Neural progenitor cell (in vitro differentiated cells): ENCODE data around the gene PROSER3. TPM values are rescaled to one million over a fixed set of nuclear protein-coding genes. Genes with fewer than 3 reads are reported as not detected.
A peak's percentile ranks its signal among the peaks of the same experiment; 100 is the strongest.

Experiments used
- DNase-seq: peaks from one replicate; pipeline ENCODE4 v3.0.0-alpha.2; 2016; ENCODE audit warnings: low spot score
- H2AFZ ChIP-seq: fragments of 200-600 bp; sonication (generic); replicated peaks from 2 replicates; pipeline ENCODE4 v1.6.1; 2016; ENCODE audit warnings: antibody characterized with exemption
- H3F3A ChIP-seq: fragments of 200-600 bp; sonication (generic); 2 replicates; pipeline ENCODE4 v1.6.1; 2016; ENCODE audit warnings: antibody characterized with exemption, low read depth
- H3K27ac ChIP-seq: fragments of 200-600 bp; sonication (generic); 2 replicates; pipeline ENCODE4 v1.5.1; 2016; ENCODE audit warnings: mild to moderate bottlenecking
- H3K27me3 ChIP-seq: fragments of 200-600 bp; sonication (generic); 2 replicates; pipeline ENCODE4 v1.6.1; 2016; ENCODE audit warnings: mild to moderate bottlenecking, moderate library complexity
- H3K36me3 ChIP-seq: fragments of 200-600 bp; sonication (generic); 2 replicates; pipeline ENCODE4 v1.5.1; 2016
- H3K4me1 ChIP-seq: fragments of 200-600 bp; sonication (generic); 2 replicates; pipeline ENCODE4 v1.6.1; 2016; ENCODE audit warnings: mixed run types
- H3K4me2 ChIP-seq: fragments of 200-600 bp; sonication (generic); 2 replicates; pipeline ENCODE4 v1.6.1; 2016
- H3K4me3 ChIP-seq: fragments of 200-600 bp; sonication (generic); 2 replicates; pipeline ENCODE4 v1.5.1; 2016
- H3K79me2 ChIP-seq: fragments of 200-600 bp; sonication (generic); 2 replicates; pipeline ENCODE4 v1.6.1; 2016; ENCODE audit warnings: low read depth
- H3K9ac ChIP-seq: fragments of 200-600 bp; sonication (generic); 2 replicates; pipeline ENCODE4 v1.6.1; 2016
- H3K9me3 ChIP-seq: fragments of 200-600 bp; sonication (generic); 2 replicates; pipeline ENCODE4 v1.5.1; 2016; ENCODE audit warnings: low read depth
- H4K20me1 ChIP-seq: fragments of 200-600 bp; sonication (generic); 2 replicates; pipeline ENCODE4 v1.6.1; 2016; ENCODE audit warnings: low read depth
- H3K27ac Mint-ChIP-seq: 3 replicates; pipeline ENCODE4 v1.8.0; 2021; ENCODE audit warnings: mixed read lengths
- H3K27me3 Mint-ChIP-seq: 2 replicates; pipeline ENCODE4 v1.8.0; 2022; ENCODE audit warnings: low read depth, mild to moderate bottlenecking, inconsistent platforms, moderate library complexity, mixed read lengths; ENCODE audit not compliant: insufficient read depth
- H3K36me3 Mint-ChIP-seq: 3 replicates; pipeline ENCODE4 v1.8.0; 2021; ENCODE audit warnings: mixed read lengths
- H3K4me1 Mint-ChIP-seq: 3 replicates; pipeline ENCODE4 v1.8.0; 2021; ENCODE audit warnings: mixed read lengths
- H3K4me3 Mint-ChIP-seq: 3 replicates; pipeline ENCODE4 v1.8.0; 2021; ENCODE audit warnings: mild to moderate bottlenecking, moderate library complexity, mixed read lengths
- H3K9me3 Mint-ChIP-seq: 3 replicates; pipeline ENCODE4 v1.8.0; 2020; ENCODE audit warnings: mixed read lengths
- EZH2 ChIP-seq: fragments of 200-600 bp; sonication (generic); IDR thresholded peaks from 2 replicates; pipeline ENCODE4 v1.6.1; 2017; ENCODE audit warnings: antibody characterized with exemption, mild to moderate bottlenecking, moderate library complexity
- EZH2phosphoT487 ChIP-seq: fragments of 200-600 bp; sonication (generic); IDR thresholded peaks from 2 replicates; pipeline ENCODE4 v1.6.1; 2017; ENCODE audit warnings: antibody characterized with exemption
- total RNA-seq: library from RNA; depleted of rRNA; stranded (reverse); fragments of >200 nt; gene quantifications from 2 replicates; pipeline ENCODE4 v1.2.3, GENCODE V29; 2015; ENCODE audit warnings: low replicate concordance
- TF ChIP-seq, protein P1 (sequence below): fragments of 200-600 bp; sonication (generic); IDR thresholded peaks from 2 replicates; pipeline ENCODE4 v1.5.1; 2017; ENCODE audit warnings: antibody characterized with exemption, mild to moderate bottlenecking

The PROSER3 gene
- total RNA-seq, 1 donor from 2014 or later: 7.1 TPM

DNA sequence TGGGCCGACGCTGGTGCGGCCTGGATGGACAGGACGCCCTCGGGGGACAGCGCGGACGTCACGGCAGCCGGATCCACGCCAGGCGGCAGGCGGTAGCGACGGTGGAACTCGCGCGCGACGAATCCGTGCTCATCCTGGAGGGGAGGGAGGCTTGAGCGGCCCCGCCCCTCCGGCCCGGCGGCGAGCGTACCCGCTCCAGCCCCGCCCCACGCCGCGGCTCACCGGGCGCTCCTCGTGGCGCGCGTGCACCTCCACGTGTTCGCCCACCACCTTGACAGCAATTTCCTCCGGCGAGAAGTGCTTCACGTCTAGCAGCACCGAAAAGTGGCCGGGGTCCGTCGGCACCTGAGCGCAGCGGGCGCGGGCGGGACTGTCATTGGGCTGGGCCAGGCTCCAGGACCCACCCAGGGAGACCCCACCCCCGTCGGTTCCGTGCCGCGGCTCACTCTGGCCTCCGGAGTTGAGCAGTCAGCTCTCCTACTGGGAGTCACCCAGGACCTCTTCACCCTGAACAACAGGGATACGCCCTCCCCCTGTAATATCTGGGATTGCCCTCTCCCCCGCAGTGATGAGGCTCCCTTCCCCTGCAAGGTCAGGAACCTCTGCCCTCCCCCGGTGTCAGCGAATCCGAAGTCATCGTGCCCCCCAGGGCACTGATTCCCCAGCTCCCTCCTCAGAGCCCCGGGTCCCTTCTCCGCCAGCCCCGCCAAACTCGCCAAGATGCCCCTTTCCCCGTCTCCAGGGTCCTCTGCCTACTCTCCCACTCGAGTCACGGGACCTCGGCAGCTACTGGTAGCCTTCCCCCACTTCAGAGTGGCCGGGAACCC lies 2.2 kb upstream of the PROSER3 start:
- Histone ChIP-seq H4K20me1 (peaks cover 18% of the 10 kb centered on the region), H3K36me3 (no peaks in the 10 kb centered on the region), H2AFZ (no peak overlapping the region), H3K27me3 (peaks cover 27% of the 10 kb centered on the region), H3K27ac (no peak overlapping the region), H3K4me2 (peak overlapping the region; percentile 80), H3K4me1 (peaks cover 6% of the 10 kb centered on the region), H3K79me2 (peaks cover 16% of the 10 kb centered on the region), H3K9ac (no peak overlapping the region), H3K4me3 (peak overlapping the region; percentile 89), H3F3A (peaks cover 13% of the 10 kb centered on the region), H3K9me3 (no peaks in the 10 kb centered on the region)
- Mint-ChIP-seq H3K4me3 (peak overlapping the region; percentile 81), H3K27ac (peak overlapping the region; percentile 63), H3K27me3 (peaks cover 9% of the 10 kb centered on the region), H3K4me1 (peaks cover 26% of the 10 kb centered on the region), H3K9me3 (no peaks in the 10 kb centered on the region), H3K36me3 (peaks cover 4% of the 10 kb centered on the region)
- TF ChIP-seq EZH2 (no peak), EZH2phosphoT487 (peak; percentile 20)
- peak; percentile 47 for DNase-seq

DNA sequence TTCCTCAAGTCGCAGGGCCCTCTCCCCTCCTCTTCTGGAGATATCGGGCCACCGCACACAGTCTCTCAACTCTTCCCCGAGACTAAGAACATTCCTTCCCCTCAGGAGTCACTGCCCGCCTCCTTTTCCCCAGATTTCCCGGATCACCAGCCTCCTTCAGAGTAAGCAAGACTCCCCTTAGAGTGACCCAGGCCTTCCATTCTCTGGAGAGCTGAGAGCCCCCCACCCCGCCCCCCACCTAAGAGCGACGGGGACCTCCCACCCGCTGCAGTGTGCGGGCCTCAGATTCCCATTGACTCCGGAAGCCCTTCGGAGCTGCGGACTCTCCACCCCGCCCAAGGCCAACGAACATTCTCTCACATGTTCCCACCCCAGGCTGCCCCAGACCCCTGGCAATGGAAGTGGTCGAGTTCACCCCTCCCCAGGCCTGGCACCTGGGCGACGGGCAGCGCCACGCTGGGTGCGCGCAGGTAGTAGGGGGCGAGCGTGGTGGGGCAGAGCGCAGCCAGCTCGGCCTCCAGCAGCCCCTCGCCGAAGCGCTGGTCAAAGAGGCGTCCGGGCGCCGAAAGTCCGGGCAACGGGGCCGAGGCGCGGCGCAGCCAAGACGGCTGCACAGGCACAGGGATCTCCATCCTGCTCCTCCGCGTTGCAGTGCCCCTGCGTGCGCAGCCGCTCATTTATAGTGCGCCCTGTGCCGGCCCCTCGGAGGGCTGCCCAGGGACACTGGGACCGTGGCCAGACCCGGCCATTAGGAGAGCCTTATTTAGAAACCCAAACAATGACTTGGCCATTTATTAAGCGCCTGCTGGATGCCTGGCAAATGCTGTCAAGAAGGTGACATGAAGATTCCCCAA lies 1.4 kb upstream of the PROSER3 start, which contains the start of gene HSPB6:
TSS of gene HSPB6 (minus strand) at position 653 of the 854 bp plus-strand sequence. CDS start at position 632, 21 bp downstream.
- Mint-ChIP-seq H3K27ac (peak within 1 kb of the TSS; percentile 98), H3K36me3 (peaks cover 6% of the 10 kb centered on the region), H3K4me1 (peaks cover 26% of the 10 kb centered on the region), H3K4me3 (peak within 1 kb of the TSS; percentile 99), H3K9me3 (no peaks in the 10 kb centered on the region), H3K27me3 (peaks cover 9% of the 10 kb centered on the region)
- peak within 1 kb of the TSS; percentile 43 for H2AFZ ChIP-seq
- no peaks in the 10 kb centered on the region for H3K36me3 ChIP-seq
- DNase-seq: peak; percentile 49
- peak within 1 kb of the TSS; percentile 89 for H3K4me3 ChIP-seq
- peaks cover 27% of the 10 kb centered on the region for H3K27me3 ChIP-seq
- peaks cover 13% of the 10 kb centered on the region for H3F3A ChIP-seq
- peak within 1 kb of the TSS; percentile 80 for H3K4me2 ChIP-seq
- H3K9ac ChIP-seq: no peak within 1 kb of the TSS
- TF ChIP-seq, protein P1, sequence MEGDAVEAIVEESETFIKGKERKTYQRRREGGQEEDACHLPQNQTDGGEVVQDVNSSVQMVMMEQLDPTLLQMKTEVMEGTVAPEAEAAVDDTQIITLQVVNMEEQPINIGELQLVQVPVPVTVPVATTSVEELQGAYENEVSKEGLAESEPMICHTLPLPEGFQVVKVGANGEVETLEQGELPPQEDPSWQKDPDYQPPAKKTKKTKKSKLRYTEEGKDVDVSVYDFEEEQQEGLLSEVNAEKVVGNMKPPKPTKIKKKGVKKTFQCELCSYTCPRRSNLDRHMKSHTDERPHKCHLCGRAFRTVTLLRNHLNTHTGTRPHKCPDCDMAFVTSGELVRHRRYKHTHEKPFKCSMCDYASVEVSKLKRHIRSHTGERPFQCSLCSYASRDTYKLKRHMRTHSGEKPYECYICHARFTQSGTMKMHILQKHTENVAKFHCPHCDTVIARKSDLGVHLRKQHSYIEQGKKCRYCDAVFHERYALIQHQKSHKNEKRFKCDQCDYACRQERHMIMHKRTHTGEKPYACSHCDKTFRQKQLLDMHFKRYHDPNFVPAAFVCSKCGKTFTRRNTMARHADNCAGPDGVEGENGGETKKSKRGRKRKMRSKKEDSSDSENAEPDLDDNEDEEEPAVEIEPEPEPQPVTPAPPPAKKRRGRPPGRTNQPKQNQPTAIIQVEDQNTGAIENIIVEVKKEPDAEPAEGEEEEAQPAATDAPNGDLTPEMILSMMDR: no peak
- peak; percentile 46 for TF ChIP-seq EZH2
- TF ChIP-seq EZH2phosphoT487: no peak
- no peak within 1 kb of the TSS for H3K27ac ChIP-seq
- no peaks in the 10 kb centered on the region for H3K9me3 ChIP-seq
- H4K20me1 ChIP-seq: peaks cover 19% of the 10 kb centered on the region
- peaks cover 16% of the 10 kb centered on the region for H3K79me2 ChIP-seq
- H3K4me1 ChIP-seq: peaks cover 6% of the 10 kb centered on the region

DNA sequence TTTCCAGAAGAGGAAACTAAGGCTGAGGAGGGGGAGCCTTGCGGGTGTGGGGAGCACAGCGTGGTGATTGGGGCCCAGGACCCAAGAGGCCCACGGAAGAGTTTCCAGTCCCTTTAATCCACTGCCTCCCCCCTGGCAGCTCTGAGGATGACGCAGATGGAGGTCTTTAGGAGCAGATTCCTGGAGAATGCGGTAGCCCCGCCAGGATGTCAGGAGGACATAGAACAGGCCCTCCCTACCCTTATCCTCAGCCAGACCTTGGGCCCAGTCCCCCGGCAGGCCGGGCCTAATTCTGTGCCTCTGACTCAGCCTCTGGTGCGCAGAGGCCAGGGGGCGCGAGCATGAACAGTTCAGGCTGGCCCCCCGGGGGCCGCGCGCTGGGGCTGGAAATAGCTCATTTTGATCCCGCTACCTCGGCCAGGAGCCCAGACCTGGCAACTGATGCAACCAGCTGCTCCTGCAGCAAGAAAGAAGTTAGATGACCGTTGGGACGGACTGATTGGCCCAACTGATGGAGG lies 686 bp upstream of the PROSER3 start:
- H3K9me3 ChIP-seq: no peaks in the 10 kb centered on the region
- H3K9me3 Mint-ChIP-seq: no peaks in the 10 kb centered on the region
- peaks cover 9% of the 10 kb centered on the region for H3K27me3 Mint-ChIP-seq
- peaks cover 26% of the 10 kb centered on the region for H3K4me1 Mint-ChIP-seq
- H3K79me2 ChIP-seq: peaks cover 16% of the 10 kb centered on the region
- H3K27me3 ChIP-seq: peaks cover 27% of the 10 kb centered on the region
- H3K4me2 ChIP-seq: peak overlapping the region; percentile 80
- H2AFZ ChIP-seq: peak overlapping the region; percentile 43
- peak; percentile 66 for DNase-seq
- H3K9ac ChIP-seq: no peak overlapping the region
- peak overlapping the region; percentile 89 for H3K4me3 ChIP-seq
- no peaks in the 10 kb centered on the region for H3K36me3 ChIP-seq
- H3K36me3 Mint-ChIP-seq: peaks cover 11% of the 10 kb centered on the region
- no peak overlapping the region for H3K27ac ChIP-seq
- peaks cover 13% of the 10 kb centered on the region for H3F3A ChIP-seq
- peaks cover 19% of the 10 kb centered on the region for H4K20me1 ChIP-seq
- peak overlapping the region; percentile 98 for H3K27ac Mint-ChIP-seq
- peak overlapping the region; percentile 99 for H3K4me3 Mint-ChIP-seq
- TF ChIP-seq EZH2phosphoT487 (no peak), EZH2 (no peak)
- TF ChIP-seq, protein P1: no peak
- peaks cover 6% of the 10 kb centered on the region for H3K4me1 ChIP-seq
